Body of pancreas (tissue), 4 donors: Measurements from ENCODE around the gene ZNF107. TPM values are rescaled to one million over a fixed set of nuclear protein-coding genes. Genes with fewer than 3 reads are reported as not detected.

Source experiments
- ATAC-seq: fragments of 150-250 bp; one replicate; pipeline ENCODE4 v1.9.1; 2016
- DNase-seq, 4 donors: peaks; one replicate each; pipeline ENCODE4 v3.0.0-alpha.2; 2019
- H3K27ac ChIP-seq, 4 donors: fragments of 200-600 bp; sonication (generic); 1 replicate in 3 of 4; 2 replicates in 1 of 4; pipeline versions ENCODE4 v1.5.1 to v1.6.1; 2016 to 2019; ENCODE audit warnings: mild to moderate bottlenecking in 1 of 4, mixed read lengths in 1 of 4, moderate library complexity in 1 of 4
- H3K27me3 ChIP-seq, 2 donors: fragments of 200-600 bp; sonication (generic); one replicate each; pipeline ENCODE4 v1.6.0; 2016; ENCODE audit warnings: mild to moderate bottlenecking in 1 of 2
- H3K36me3 ChIP-seq, 2 donors: fragments of 200-600 bp; sonication (generic); replicated peaks in 1 of 2; 2 replicates each; pipeline ENCODE4 v1.5.1; 2016; ENCODE audit warnings: low read depth in 2 of 2; ENCODE audit not compliant: insufficient read depth in 1 of 2
- H3K4me1 ChIP-seq: fragments of 200-600 bp; sonication (generic); one replicate; pipeline ENCODE4 v1.6.0; 2016
- H3K4me3 ChIP-seq, 2 donors: fragments of 200-600 bp; sonication (generic); 1 replicate in 1 of 2; 2 replicates in 1 of 2; pipeline ENCODE4 v1.5.1; 2016 to 2019
- H3K9me3 ChIP-seq, 3 donors: fragments of 200-600 bp; sonication (generic); 1 replicate in 2 of 3; 2 replicates in 1 of 3; pipeline ENCODE4 v1.5.1; 2016
- POLR2A ChIP-seq, 3 donors: fragments of 450-650 bp; IDR thresholded peaks; one replicate each; pipeline ENCODE4 v1.6.1; 2016; ENCODE audit warnings: antibody characterized with exemption in 3 of 3, mild to moderate bottlenecking in 2 of 3
- WGBS, 2 donors: methylation state at CpG; one replicate each; pipeline ENCODE4 v1.1.5; 2017; 5-methylcytosine and 5-hydroxymethylcytosine counted together
- intact Hi-C: fragments of 100-400 bp; cut with DNase I; formaldehyde crosslinking; loops from one replicate; pipeline ENCODE4 v1.15.1; 2023
- total RNA-seq, 2 donors: library from RNA; depleted of rRNA; stranded (reverse); fragments of >200 nt; gene quantifications; one replicate each; pipeline ENCODE4 v1.1.0, GENCODE V29; 2016
- TF ChIP-seq, protein P1 (sequence below), 7 experiments: fragments of 450-650 bp in 4 of 7; fragments of 200-600 bp in 3 of 7; sonication (generic) in 3 of 7; IDR thresholded peaks; one replicate each; pipeline ENCODE4 v1.5.1; 2016 to 2019; ENCODE audit warnings: antibody characterized with exemption in 7 of 7

The ZNF107 gene
- total RNA-seq, 2 donors from 2014 or later: 2.3 to 3.6 TPM

- Histone ChIP-seq H3K4me1 (no peaks in the 10 kb centered on the region), H3K36me3 (no peaks in the 10 kb centered on the region), H3K27ac (no peak overlapping the region), H3K9me3 (no peaks in the 10 kb centered on the region), H3K4me3 (no peak overlapping the region), H3K27me3 (no peaks in the 10 kb centered on the region)
- no peak for DNase-seq
- TF ChIP-seq, protein P1, sequence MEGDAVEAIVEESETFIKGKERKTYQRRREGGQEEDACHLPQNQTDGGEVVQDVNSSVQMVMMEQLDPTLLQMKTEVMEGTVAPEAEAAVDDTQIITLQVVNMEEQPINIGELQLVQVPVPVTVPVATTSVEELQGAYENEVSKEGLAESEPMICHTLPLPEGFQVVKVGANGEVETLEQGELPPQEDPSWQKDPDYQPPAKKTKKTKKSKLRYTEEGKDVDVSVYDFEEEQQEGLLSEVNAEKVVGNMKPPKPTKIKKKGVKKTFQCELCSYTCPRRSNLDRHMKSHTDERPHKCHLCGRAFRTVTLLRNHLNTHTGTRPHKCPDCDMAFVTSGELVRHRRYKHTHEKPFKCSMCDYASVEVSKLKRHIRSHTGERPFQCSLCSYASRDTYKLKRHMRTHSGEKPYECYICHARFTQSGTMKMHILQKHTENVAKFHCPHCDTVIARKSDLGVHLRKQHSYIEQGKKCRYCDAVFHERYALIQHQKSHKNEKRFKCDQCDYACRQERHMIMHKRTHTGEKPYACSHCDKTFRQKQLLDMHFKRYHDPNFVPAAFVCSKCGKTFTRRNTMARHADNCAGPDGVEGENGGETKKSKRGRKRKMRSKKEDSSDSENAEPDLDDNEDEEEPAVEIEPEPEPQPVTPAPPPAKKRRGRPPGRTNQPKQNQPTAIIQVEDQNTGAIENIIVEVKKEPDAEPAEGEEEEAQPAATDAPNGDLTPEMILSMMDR (IDR thresholded peaks at IDR 0.05): no peak
- no peak for TF ChIP-seq POLR2A (IDR thresholded peaks at IDR 0.05)
- ATAC-seq: no peak
- WGBS, 2 donors: 51 to 61% methylated on average over 2 to 4 of the region's 4 CpGs
- intact Hi-C loops: no loop called here
Observed at GRCh38 chr7:64651632-64652165, 14.2 kb upstream of the ZNF107 start.

- Histone ChIP-seq H3K4me3 (no peak overlapping the region), H3K27ac (no peak overlapping the region), H3K4me1 (no peaks in the 10 kb centered on the region), H3K36me3 (no peaks in the 10 kb centered on the region), H3K9me3 (no peaks in the 10 kb centered on the region), H3K27me3 (no peaks in the 10 kb centered on the region)
- DNase-seq (no peak), ATAC-seq (no peak)
- WGBS, 2 donors: 74 to 85% methylated on average over 10 to 11 of the region's 11 CpGs
- TF ChIP-seq POLR2A (IDR thresholded peaks at IDR 0.05): no peak
- TF ChIP-seq, protein P1 (IDR thresholded peaks at IDR 0.05): no peak
- intact Hi-C loops: no loop called here
Observed at GRCh38 chr7:64653721-64654401, 12.1 kb upstream of the ZNF107 start.

DNA sequence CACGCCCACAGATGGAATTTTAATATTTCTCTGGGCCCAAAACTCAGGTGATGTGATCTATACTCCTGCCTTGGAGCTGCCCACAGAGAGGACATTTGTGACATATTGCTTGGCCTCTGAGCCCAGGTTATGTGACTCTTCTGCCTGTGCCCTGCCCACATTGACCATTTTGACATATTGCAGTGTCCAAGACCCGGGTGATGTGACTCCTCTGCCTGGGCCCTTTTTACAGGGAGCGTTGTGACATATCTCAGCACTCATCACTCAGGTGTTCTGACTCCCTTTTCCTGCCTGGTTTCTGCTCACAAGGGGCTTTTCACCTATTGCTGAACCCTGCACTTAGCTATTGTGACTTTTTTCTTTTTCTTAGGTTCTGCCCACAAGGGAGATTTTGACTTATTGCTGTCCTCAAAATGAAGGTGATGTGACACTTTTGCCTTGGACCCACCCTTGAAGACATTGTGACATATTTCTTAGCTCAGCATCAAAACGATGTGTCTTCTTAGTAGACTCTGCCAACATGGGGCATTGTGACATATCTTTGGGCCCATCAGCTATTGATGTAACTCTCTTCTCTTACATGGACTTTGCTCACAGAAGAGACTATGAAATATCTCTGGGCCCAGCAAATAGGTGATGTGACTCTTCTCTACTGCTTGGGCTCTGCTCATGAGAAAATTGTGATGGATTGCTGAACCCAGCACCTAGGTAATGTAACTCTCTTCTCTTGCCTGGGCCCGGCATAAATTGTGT is 11.0 kb upstream of the ZNF107 start:
- DNase-seq: no peak
- TF ChIP-seq, protein P1 (IDR thresholded peaks at IDR 0.05): no peak
- TF ChIP-seq POLR2A (IDR thresholded peaks at IDR 0.05): no peak
- H3K4me3 ChIP-seq: no peak overlapping the region
- ATAC-seq: no peak
- 56 to 76% methylated on average over 5 of the region's 5 CpGs for WGBS, 2 donors
- no peak overlapping the region for H3K27ac ChIP-seq
- no peaks in the 10 kb centered on the region for H3K4me1 ChIP-seq
- H3K36me3 ChIP-seq: no peaks in the 10 kb centered on the region
- intact Hi-C loops: no loop called here
- no peaks in the 10 kb centered on the region for H3K9me3 ChIP-seq
- H3K27me3 ChIP-seq: no peaks in the 10 kb centered on the region

- TF ChIP-seq, protein P1 (IDR thresholded peaks at IDR 0.05): no peak
- TF ChIP-seq POLR2A (IDR thresholded peaks at IDR 0.05): no peak
- Histone ChIP-seq H3K4me3 (no peak overlapping the region), H3K4me1 (no peaks in the 10 kb centered on the region), H3K27ac (no peak overlapping the region), H3K36me3 (no peaks in the 10 kb centered on the region), H3K27me3 (no peaks in the 10 kb centered on the region), H3K9me3 (no peaks in the 10 kb centered on the region)
- WGBS, 2 donors: 54 to 63% methylated on average over 2 of the region's 2 CpGs
- intact Hi-C loops: no loop called here
- DNase-seq: no peak
- no peak for ATAC-seq
Observed at GRCh38 chr7:64655811-64656210, 10.1 kb upstream of the ZNF107 start.
